HG03103 (cell line): ENCODE results near the gene LINGO4.

Experiments used
- ATAC-seq: cut with Tn5 transposase; IDR thresholded peaks from one replicate; pipeline ENCODE4 v1.9.1; 2021; ENCODE audit warnings: low read depth; ENCODE audit not compliant: unreplicated experiment

Gene LINGO4

DNA sequence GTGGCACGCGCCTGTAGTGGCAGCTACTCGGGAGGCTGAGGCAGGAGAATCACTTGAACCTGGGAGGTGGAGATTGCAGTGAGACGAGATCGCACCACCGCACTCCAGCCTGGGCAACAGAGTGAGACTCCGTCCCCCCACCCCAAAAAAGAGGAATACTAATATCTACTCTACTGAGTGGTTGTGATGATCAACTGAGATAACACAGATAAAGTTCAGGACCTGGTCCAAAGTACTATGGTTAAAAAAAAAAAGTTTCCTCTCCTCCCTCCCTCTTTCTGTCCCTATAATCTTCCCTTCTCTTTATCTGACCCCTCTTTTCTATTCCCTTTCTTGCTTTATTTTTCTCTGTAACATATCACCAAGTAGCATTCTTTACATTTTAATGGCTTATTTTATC is 30.4 kb upstream of the LINGO4 start:
- ATAC-seq, result no peak

GRCh38 chr1:151834239-151834638 is 29.0 kb upstream of the LINGO4 start:
- no peak for ATAC-seq

- no peak for ATAC-seq
These were observed 28.1 kb upstream of the LINGO4 start for GRCh38 chr1:151833172-151833900.

DNA sequence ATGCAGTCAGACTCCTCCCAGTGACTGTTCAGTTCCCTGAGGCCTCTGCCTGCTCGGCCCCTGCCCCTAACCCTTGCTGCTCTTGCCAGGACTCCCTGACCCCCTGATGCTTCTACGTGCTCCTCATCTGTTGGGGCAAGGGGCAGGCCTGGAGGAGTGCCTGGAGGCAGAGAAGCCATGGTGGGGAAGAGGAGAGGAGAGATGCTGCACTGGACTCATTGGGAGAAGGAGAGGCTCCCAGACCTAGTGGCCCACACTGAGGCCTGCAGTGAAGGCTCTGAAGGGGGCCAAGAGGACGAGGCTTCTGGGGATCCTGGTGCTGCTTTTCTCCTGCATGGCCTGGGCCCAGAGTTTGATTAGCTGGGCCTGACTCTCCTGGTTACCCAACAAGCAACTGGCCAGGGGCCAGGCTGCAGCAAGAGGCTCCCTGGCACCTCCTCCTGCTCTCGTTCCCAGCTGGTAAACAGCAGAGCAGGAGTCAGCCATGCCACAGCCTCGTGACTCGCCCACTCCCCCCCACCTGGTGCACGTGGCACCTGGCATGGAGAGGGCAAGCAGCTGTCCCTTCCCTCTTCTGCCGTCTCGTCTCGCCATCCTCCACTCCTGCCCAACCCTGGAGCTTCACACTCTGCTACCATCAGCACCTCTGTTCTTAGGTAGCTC is 27.2 kb upstream of the LINGO4 start:
- no peak for ATAC-seq

DNA sequence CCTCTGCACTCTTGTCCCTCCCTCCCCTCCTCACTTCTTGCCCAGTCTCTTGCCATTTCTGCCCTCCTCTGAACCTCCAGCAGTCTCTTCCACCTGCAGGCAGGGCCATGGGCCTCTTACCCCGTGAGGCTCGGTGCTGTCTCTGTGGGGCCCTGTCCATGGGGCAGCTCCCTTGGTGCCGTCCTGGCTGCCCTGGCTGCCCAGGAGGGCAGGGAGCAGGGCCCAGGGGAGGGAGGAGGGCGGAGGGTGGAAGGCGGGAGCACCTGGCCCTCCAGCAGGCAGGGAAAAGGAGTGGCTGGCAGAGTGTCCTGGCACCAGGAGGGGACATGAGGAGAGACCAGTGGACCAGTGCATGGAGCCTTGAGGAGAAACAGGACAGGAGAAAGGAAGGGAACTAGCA is 26.4 kb upstream of the LINGO4 start, which contains the start of gene RORC:
Gene RORC, minus strand, starts transcription at position 198 of the 400 bp plus-strand sequence. Its CDS starts 38 bp downstream, at position 160.
- no peak for ATAC-seq

DNA sequence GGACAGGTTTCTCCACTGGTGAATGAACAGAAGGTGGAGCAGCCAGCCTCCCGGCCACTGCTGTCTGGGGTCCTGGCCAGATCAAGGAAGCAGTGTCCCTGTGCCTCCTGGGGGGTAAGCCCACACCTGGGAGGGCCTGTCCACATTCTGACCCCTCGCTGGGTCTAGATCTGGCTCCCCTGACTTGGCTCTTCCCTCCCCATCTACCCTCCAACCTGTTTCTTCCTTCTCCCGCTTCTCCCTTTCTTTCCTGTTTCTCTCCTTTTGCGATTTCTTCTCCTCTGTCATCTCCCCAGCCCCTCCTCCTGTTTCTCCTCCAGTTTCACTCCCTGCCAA is 26.0 kb upstream of the LINGO4 start:
- no peak for ATAC-seq

DNA sequence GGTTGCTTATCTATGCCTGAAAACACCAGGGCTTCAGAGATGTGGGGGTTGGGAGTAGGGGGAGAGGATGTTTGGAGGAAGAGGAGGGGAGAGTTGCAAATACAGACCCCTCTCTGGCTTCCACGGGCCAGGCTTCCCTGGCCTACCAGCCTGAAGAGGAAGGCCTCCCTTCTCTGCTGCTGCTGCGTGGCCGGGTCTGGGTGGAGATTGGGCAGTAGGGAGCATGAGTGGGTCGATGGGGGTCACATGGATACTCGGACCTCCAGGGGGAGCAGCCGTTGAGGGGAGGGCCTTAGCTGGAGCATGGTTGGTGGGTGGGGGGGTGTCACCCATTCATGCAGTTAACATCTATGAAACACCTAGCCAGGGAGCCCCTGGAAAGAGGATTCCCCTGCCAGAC is 24.8 kb upstream of the LINGO4 start:
- no peak for ATAC-seq

DNA sequence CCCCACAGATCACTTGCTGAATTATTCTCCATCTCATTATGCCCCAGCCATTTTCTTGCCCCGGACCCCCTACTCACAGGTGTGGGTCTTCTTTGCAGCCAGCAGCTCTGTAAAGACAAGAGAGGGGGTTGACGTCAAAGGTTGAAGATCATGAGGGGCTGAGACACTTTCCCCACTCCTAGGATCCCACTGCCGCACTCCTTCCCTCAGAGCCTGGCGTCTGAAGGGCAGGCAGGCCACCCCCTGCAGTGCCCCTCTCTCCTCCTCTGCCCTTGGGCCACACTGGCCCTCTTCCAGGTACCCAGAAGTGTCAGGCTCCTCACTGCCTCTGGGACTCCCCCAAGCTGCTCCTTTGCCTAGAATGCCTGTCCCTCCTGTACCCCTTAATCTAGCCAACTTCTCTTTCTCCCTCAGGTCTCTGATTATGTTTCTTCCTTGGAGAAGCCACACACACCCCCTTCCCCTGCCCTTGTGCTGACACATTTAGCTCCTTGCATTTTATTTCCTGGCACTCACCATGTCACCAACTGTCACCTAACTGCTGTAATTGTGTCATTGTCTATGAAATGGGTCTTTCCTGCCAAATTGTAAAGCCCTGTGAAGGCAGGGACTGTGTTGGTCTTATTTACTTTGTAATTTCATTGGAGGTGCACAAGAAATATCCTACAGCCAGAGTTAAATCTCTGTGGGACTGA is 24.3 kb upstream of the LINGO4 start:
- ATAC-seq, result no peak

- no peak for ATAC-seq
These were observed 23.7 kb upstream of the LINGO4 start for GRCh38 chr1:151828921-151829320.

GRCh38 chr1:151827853-151828252 is 22.6 kb upstream of the LINGO4 start:
- no peak for ATAC-seq

DNA sequence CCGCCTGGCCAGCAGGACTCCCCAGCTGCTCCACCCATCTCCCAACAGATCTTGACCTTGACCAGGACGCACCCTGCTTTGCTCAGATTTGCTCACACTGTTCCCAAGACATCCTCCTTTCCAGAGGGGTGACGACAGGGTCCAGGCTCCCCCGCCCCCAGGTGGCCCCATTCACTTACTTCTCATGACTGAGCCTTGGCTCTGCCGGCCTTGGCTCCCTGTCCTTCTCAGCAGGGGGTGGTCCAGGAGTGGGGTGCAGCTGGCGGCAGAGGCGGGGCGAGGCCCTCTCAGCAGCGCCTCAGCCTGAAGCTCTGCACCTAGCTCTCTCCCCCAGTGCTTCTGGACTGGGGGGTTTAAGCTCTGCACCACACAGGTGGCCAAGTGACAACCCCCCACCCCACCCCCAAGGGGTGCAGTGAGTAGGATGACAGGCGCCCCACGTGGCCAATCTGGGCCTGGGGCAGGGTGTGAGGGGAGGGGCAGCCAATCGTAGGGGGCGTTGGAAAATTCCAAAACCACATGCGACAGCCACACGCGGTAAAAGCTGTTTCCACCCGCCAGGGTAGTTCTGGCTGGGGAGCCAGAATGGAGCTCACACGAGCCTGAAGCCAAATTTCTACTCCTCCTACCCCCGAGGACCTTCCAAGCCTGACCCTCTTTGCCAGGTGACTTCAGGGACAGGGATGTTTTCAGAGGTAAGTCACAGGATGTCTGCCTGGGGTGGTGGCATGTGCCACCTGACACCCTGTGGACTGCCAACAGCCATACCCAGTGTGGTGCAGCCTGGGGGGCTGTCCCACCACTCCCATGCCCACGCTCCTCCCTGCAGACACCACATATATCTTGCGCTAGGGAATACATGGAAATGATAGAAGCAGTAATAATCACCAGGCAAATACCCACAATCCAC is 20.8 kb upstream of the LINGO4 start:
- ATAC-seq, result no peak

DNA sequence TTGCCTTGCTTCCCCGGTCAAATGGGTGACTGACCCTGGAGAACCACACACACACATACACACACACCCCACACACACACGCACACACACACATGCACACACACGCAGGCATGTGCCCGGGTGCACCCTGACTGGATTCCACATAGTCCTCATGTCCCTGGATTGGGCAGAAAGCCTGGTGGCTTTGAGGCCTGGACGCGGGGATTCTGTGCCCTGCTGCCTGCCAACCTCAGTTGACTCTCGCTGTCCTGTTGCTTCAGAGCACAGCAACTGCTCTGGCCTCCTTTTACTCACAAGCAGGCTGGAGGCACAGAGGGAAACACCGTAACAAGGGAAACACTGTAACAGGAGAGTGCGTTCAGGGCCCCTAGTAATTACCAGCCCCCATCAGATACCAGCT is 20.0 kb upstream of the LINGO4 start:
- no peak for ATAC-seq

- no peak for ATAC-seq
These were observed 18.0 kb upstream of the LINGO4 start for GRCh38 chr1:151823175-151823574.

GRCh38 chr1:151822404-151822803 is 17.2 kb upstream of the LINGO4 start:
- no peak for ATAC-seq

DNA sequence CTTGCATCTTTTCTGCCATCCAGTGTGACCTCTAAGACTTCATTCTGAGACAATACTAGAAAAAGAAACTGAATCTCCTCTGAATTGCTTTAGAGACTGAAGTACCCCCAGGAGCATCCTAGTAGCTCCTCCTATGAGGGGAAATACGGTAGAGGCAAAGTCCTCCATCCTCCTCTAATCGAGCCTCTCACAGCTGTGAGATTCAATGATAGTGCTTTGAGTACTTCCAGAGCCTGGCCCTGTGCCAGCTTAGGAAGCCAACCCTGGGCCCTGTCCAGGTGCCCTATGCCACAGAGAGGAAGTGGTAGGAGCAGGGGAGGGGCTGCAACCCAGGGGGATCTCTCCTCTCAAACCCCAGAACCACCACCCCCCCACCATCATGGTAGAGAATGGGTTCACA is 15.7 kb upstream of the LINGO4 start:
- no peak for ATAC-seq

DNA sequence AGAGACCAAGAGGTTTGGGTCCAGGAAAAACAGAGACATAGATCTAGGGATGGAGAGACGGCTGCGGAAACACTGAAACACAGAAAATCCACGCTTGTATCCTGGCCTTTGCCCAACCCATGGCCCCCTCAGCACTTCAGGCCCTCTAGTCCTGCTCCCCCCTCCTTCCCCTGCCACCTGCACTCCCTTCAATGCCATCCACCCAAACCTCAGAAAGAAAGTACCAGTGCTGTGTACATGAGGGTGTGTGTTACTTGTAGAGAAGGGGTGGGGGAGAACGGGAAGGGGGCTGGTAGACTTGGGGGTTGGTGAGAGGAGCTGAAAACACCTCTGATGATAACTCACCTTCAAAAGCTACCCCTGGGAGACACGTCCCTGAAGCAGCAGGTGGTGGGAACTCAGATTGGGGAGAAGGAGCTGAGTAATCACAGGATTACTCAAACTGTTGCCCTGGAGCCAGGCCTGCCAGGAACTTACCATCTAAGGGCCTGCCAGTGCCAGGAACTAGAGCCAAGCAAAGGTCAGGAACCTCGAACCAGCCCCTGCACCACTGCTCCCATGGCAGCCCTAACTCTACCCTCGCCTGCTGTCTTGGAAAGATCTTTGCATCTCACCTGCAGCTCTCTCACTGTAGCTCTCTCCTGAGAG is 14.9 kb upstream of the LINGO4 start:
- ATAC-seq, result no peak

- ATAC-seq, result no peak
These were observed 14.1 kb upstream of the LINGO4 start for GRCh38 chr1:151819227-151819835.

GRCh38 chr1:151817353-151817730 is 12.1 kb upstream of the LINGO4 start:
- no peak for ATAC-seq

- ATAC-seq, result no peak
These were observed 11.5 kb upstream of the LINGO4 start for GRCh38 chr1:151816548-151817352.
